ENCODE data around the gene ZNF618.

- TF ChIP-seq CTCF (conservative IDR thresholded peaks at IDR 0.05 in 1 of 2, IDR thresholded peaks at IDR 0.05 in 1 of 2; ENCODE audit: extremely low read depth in 1 of 2, insufficient read depth in 1 of 2, low read depth in 1 of 2, low read length in 2 of 2), result no peak
- no peak for TF ChIP-seq EZH2 (IDR thresholded peaks at IDR 0.05; ENCODE audit: borderline replicate concordance, low read length)
Measured at GRCh38 chr9:113996531-113997001, 120.5 kb downstream of the ZNF618 start.

Measured in mammary epithelial cell (primary cell).